ENCODE results near the gene MTF2. TPM values are rescaled to one million over a fixed set of nuclear protein-coding genes. Genes with fewer than 3 reads are reported as not detected.
A peak's percentile ranks its signal among the peaks of the same experiment; 100 is the strongest.

MTF2 gene
- total RNA-seq, 1 experiment from 2014 or later: 110 TPM

DNA sequence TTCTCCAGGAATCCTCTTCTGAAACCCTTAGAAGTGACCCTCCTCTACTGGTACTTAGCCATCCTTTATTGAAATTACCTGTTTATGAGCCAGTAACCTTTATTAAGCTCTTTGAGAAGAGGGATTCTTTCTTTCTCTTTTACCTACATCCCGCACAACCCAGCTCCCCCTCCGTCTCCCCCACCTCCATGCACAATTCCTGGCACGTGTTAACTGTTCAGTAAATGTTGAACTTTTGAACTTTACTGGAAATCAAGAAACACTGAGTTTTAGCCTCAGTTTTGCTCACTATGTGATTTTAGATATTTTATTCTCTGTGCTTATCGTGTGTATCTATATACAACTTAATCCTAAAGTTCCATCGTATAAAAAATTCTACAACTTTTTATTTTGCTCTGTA, 99.3 kb downstream of the MTF2 start:
- WGBS (ENCODE audit: extremely low coverage, insufficient read length, low lambda C conversion rate): no CpG with 5 or more reads among the region's 5 CpGs
- no peak for DNase-seq

More for the DNA sequence above, 99.3 kb downstream of the MTF2 start:
- Histone ChIP-seq H3K27me3 (ENCODE audit: insufficient read depth, low read length) (no peaks in the 10 kb centered on the region), H3K14ac (ENCODE audit: insufficient read depth, low read length) (no peak overlapping the region), H3K18ac (ENCODE audit: insufficient read length, low read depth, low read length) (no peak overlapping the region), H2BK5ac (ENCODE audit: insufficient read length, low read length) (no peak overlapping the region), H2BK120ac (ENCODE audit: low read depth, low read length, poor library complexity, severe bottlenecking) (no peak overlapping the region), H3K79me1 (ENCODE audit: insufficient read depth, low read depth, low read length, poor library complexity, severe bottlenecking) (peaks cover 4% of the 10 kb centered on the region), H3K4me2 (ENCODE audit: insufficient read depth, insufficient read length, low read length) (peak overlapping the region; percentile 8), H2AK5ac (ENCODE audit: insufficient read length, low read length) (no peak overlapping the region), H4K8ac (replicated peaks; ENCODE audit: insufficient read length, low read depth, low read length) (no peak overlapping the region), H3K56ac (ENCODE audit: insufficient read length, low read depth, low read length) (no peak overlapping the region), H3K9me3 (ENCODE audit: control insufficient read depth, low read depth, low read length) (no peaks in the 10 kb centered on the region), H3K4me1 (ENCODE audit: insufficient read depth, low read length) (no peaks in the 10 kb centered on the region), H3K27ac (ENCODE audit: insufficient read length, low read depth, low read length) (no peak overlapping the region), H4K5ac (ENCODE audit: insufficient read length, low read depth, low read length) (no peak overlapping the region), H3K9ac (ENCODE audit: extremely low read depth, insufficient read length, low read length) (no peak overlapping the region), H3K79me2 (ENCODE audit: insufficient read depth, low read length) (peaks cover 6% of the 10 kb centered on the region; the same call in 1 of the 2 replicates), H3K23me2 (ENCODE audit: insufficient read length, low read depth, low read length, poor library complexity, severe bottlenecking) (no peaks in the 10 kb centered on the region), H2AFZ (ENCODE audit: low read length) (no peak overlapping the region), H4K91ac (ENCODE audit: insufficient read length, low read depth, low read length) (no peak overlapping the region), H3K4ac (ENCODE audit: low read depth, low read length) (no peak overlapping the region), H2BK12ac (ENCODE audit: insufficient read length, low read depth, low read length) (no peak overlapping the region), H2BK15ac (ENCODE audit: low read depth, low read length) (no peak overlapping the region), H4K20me1 (ENCODE audit: control insufficient read depth, insufficient read depth, insufficient read length) (no peaks in the 10 kb centered on the region), H3T11ph (ENCODE audit: low read length) (no peak overlapping the region), H2BK20ac (ENCODE audit: low read depth, low read length, poor library complexity, severe bottlenecking) (no peak overlapping the region), H3K23ac (ENCODE audit: insufficient read length, low read depth, low read length) (no peak overlapping the region)
- TF ChIP-seq CTCF (conservative IDR thresholded peaks at IDR 0.05): no peak
- Mint-ChIP-seq H3K36me3 (ENCODE audit: insufficient read depth in 1 of 3, low read depth in 3 of 3) (peaks cover 0 to 7% (median 7%) of the 10 kb centered on the region in 3 experiments; a peak in 5 of 7 replicates), H3K9me3 (peaks cover 0 to 3% of the 10 kb centered on the region in 2 experiments; a peak in 1 of 5 replicates), H3K27me3 (ENCODE audit: low read depth) (no peaks in the 10 kb centered on the region; the same call in 1 of the 2 replicates), H3K4me1 (peaks cover 22 to 34% of the 10 kb centered on the region in 2 experiments), H3K4me3 (peak overlapping the region; percentile 91 to 94), H3K27ac (peak overlapping the region in 1 of 3 experiments; percentile 10; a peak in 1 of 7 replicates)
